ENCODE data around the gene ATP6AP1. TPM values are rescaled to one million over a fixed set of nuclear protein-coding genes. Genes with fewer than 3 reads are reported as not detected.
A peak's percentile ranks its signal among the peaks of the same experiment; 100 is the strongest.

ATP6AP1 gene
- total and polyA plus RNA-seq, 2 of the 13 experiments (the other 11 are each of a cell fraction or from before 2014, with no cell fraction given) = 56.7 to 110 TPM

DNA sequence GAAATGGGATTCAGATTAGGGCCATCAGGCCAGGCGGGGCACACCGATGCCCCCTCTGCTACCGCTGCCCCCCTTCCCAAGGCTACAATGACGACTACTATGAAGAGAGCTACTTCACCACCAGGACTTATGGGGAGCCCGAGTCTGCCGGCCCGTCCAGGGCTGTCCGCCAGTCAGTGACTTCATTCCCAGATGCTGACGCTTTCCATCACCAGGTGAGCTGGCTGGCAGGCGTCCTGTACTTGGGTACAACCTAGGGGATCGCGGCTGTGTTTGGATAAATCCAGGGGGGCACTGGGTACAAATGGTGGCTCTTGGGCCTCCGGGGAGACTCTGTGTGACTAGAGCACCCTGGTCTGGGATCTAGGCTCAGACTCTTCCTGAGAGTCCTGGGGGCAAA lies 48.3 kb upstream of the ATP6AP1 start:
- TF ChIP-seq NCOA2 (CRISPR knock-in tag; IDR thresholded peaks at IDR 0.05) = no peak
- no peak for TF ChIP-seq TMF1 (CRISPR knock-in tag; IDR thresholded peaks at IDR 0.05; ENCODE audit: low read depth)
- TF ChIP-seq SUZ12 (IDR thresholded peaks at IDR 0.05; ENCODE audit: low read depth, low read length) = no peak
- TF ChIP-seq ZNF713 (CRISPR knock-in tag; IDR thresholded peaks at IDR 0.05) = no peak
- TF ChIP-seq ZNF850 (CRISPR knock-in tag; conservative IDR thresholded peaks at IDR 0.05) = no peak
- TF ChIP-seq ZNF616 (CRISPR knock-in tag; IDR thresholded peaks at IDR 0.05; ENCODE audit: low read depth) = no peak
- TF ChIP-seq IRF2 (CRISPR knock-in tag; IDR thresholded peaks at IDR 0.05) = no peak
- TF ChIP-seq, protein P1, sequence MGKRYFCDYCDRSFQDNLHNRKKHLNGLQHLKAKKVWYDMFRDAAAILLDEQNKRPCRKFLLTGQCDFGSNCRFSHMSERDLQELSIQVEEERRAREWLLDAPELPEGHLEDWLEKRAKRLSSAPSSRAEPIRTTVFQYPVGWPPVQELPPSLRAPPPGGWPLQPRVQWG (CRISPR knock-in tag; IDR thresholded peaks at IDR 0.05; ENCODE audit: borderline replicate concordance, low read depth) = no peak
- TF ChIP-seq ZNF7 (CRISPR knock-in tag; IDR thresholded peaks at IDR 0.05) = no peak
- TF ChIP-seq TOE1 (CRISPR knock-in tag; IDR thresholded peaks at IDR 0.05) = no peak
- TF ChIP-seq ZNF788 (CRISPR knock-in tag; IDR thresholded peaks at IDR 0.05; ENCODE audit: borderline replicate concordance) = no peak
- no peak for TF ChIP-seq BHLHE40 (IDR thresholded peaks at IDR 0.05; ENCODE audit: low read length)
- POLR2A ChIA-PET = no interaction called here
- ATAC-seq (no peak), DNase-seq (ENCODE audit: low spot score) (no peak), FAIRE-seq (no peak)
- Histone ChIP-seq H3K9ac (ENCODE audit: insufficient read depth, low read depth, low read length) (peak overlapping the region; percentile 94), H4K20me1 (ENCODE audit: insufficient read depth, low read length) (no peaks in the 10 kb centered on the region), H3K4me2 (ENCODE audit: low read depth, low read length) (peak overlapping the region; percentile 83), H3K4me3 (replicated peaks in 1 of 3; ENCODE audit: insufficient read depth in 1 of 3, low read depth in 2 of 3, low read length in 3 of 3) (peak overlapping the region; percentile 72 to 86 (median 76)), H3K9me3 (ENCODE audit: low read length) (no peaks in the 10 kb centered on the region), H3K4me1 (ENCODE audit: insufficient read depth, low read length) (peaks cover 38% of the 10 kb centered on the region), H3K36me3 (replicated peaks in 1 of 2; ENCODE audit: control insufficient read depth in 1 of 2, insufficient read depth in 2 of 2, low read length in 2 of 2) (no peaks in the 10 kb centered on the region), H2AFZ (ENCODE audit: low read length) (no peak overlapping the region), H3K27ac (ENCODE audit: extremely low read length, insufficient read depth, low read length) (peak overlapping the region; percentile 77), H3K27me3 (ENCODE audit: control insufficient read depth in 1 of 2, insufficient read depth in 2 of 2, low read length in 2 of 2) (no peaks in the 10 kb centered on the region), H3K79me2 (ENCODE audit: insufficient read depth, low read length) (peaks cover 8% of the 10 kb centered on the region)
- TSS peak; percentile 75 for BruUV-seq (replicated peaks)
- no CpG with 5 or more reads among the region's 13 CpGs for WGBS (ENCODE audit: low lambda C conversion rate)
- in situ Hi-C loops (cut with HindIII; ENCODE audit: extremely low pct_ligation_motif_present, low pct_unique_long_range_greater_than_20kb) = no loop called here
- CTCF ChIA-PET (ENCODE audit: low intra/inter-chr PET ratio, low total read pairs) = no interaction called here
- intact Hi-C loops (cut with micrococcal nuclease; ENCODE audit: unreplicated experiment) = no loop called here
